HepG2 (cell line): ENCODE data around the gene FGF1. TPM values are rescaled to one million over a fixed set of nuclear protein-coding genes. Genes with fewer than 3 reads are reported as not detected.

Experiments
- ATAC-seq: fragments of 200-7000 bp; cut with Tn5 transposase; 3 replicates; pipeline ENCODE4 v1.9.1; 2020; ENCODE audit warnings: mild to moderate bottlenecking, moderate library complexity
- BruUV-seq: library from RNA; stranded (reverse); fragments of 400-500 nt; replicated peaks from 2 replicates; lab custom pipeline; 2021; lab: Mats Ljungman, UMichigan
- CTCF ChIA-PET: fragments of 300-600 bp; formaldehyde crosslinking; extraction: SDS; loops from one replicate; lab custom pipeline; 2021; ENCODE audit warnings: low total read pairs, inconsistent platforms, low intra/inter-chr PET ratio; lab: Yijun Ruan, JAX
- POLR2A ChIA-PET: fragments of 350-600 bp; sonication (Branson Sonifier 250); formaldehyde crosslinking; loops from one replicate; lab custom pipeline; 2020; ENCODE audit warnings: antibody characterized with exemption, inconsistent platforms; lab: Yijun Ruan, JAX
- DNase-seq: peaks from one replicate; pipeline ENCODE4 v3.0.0-alpha.2; 2015; ENCODE audit warnings: low spot score
- FAIRE-seq: peaks from 3 replicates; lab custom pipeline; 2011; peaks lifted over from hg19 to GRCh38; lab: Jason Lieb, UNC
- H2AFZ ChIP-seq: one replicate; pipeline ENCODE4 v1.6.1; 2011; ENCODE audit warnings: low read length, inconsistent platforms
- H3K27ac ChIP-seq: fragments of 300-600 bp; 3 replicates; pipeline ENCODE4 v1.8.0; 2011; ENCODE audit warnings: mixed run types, mild to moderate bottlenecking, mixed read lengths, low read length, inconsistent platforms; ENCODE audit not compliant: insufficient read depth; ENCODE audit errors: extremely low read length
- H3K27me3 ChIP-seq, 2 experiments: fragments of 200-600 bp in 1 of 2; 2 replicates in 1 of 2; 3 replicates in 1 of 2; pipeline versions ENCODE4 v1.6.0 to v1.8.0; 2011; ENCODE audit warnings: low read length in 2 of 2, mild to moderate bottlenecking in 2 of 2, moderate library complexity in 2 of 2, inconsistent platforms in 1 of 2; ENCODE audit not compliant: insufficient read depth in 2 of 2, control insufficient read depth in 1 of 2
- H3K36me3 ChIP-seq, 2 experiments: fragments of 200-600 bp in 1 of 2; replicated peaks in 1 of 2; 2 replicates in 1 of 2; 3 replicates in 1 of 2; pipeline versions ENCODE4 v1.5.1 to v1.8.0; 2011; ENCODE audit warnings: low read length in 2 of 2, inconsistent platforms in 1 of 2; ENCODE audit not compliant: insufficient read depth in 2 of 2, control insufficient read depth in 1 of 2
- H3K4me1 ChIP-seq: 2 replicates; pipeline ENCODE4 v1.5.1; 2012; ENCODE audit warnings: low read length, inconsistent platforms; ENCODE audit not compliant: insufficient read depth
- H3K4me2 ChIP-seq: 2 replicates; pipeline ENCODE4 v1.6.0; 2011; ENCODE audit warnings: low read depth, low read length, inconsistent platforms
- H3K4me3 ChIP-seq, 3 experiments: fragments of 200-600 bp in 1 of 3; sonication (generic), shearing (Covaris generic) in 1 of 3; replicated peaks in 1 of 3; 2 replicates each; pipeline ENCODE4 v1.5.1; 2011 to 2016; ENCODE audit warnings: low read length in 3 of 3, inconsistent platforms in 2 of 3, low read depth in 2 of 3, mild to moderate bottlenecking in 2 of 3, control low read depth in 1 of 3, mixed read lengths in 1 of 3; ENCODE audit not compliant: insufficient read depth in 1 of 3
- H3K79me2 ChIP-seq: one replicate; pipeline ENCODE4 v1.6.1; 2011; ENCODE audit warnings: low read length, inconsistent platforms; ENCODE audit not compliant: insufficient read depth
- H3K9ac ChIP-seq: 2 replicates; pipeline ENCODE4 v1.6.0; 2011; ENCODE audit warnings: mild to moderate bottlenecking, low read depth, low read length, inconsistent platforms; ENCODE audit not compliant: insufficient read depth
- H3K9me3 ChIP-seq: 2 replicates; pipeline ENCODE4 v1.5.1; 2012; ENCODE audit warnings: mild to moderate bottlenecking, low read length
- H4K20me1 ChIP-seq: 2 replicates; pipeline ENCODE4 v1.6.0; 2011; ENCODE audit warnings: inconsistent platforms, mild to moderate bottlenecking, low read length, moderate library complexity; ENCODE audit not compliant: insufficient read depth
- BATF2 ChIP-seq: sonication (generic); formaldehyde crosslinking; IDR thresholded peaks from 2 replicates; pipeline ENCODE4 v1.8.0; 2022; ENCODE audit warnings: mild to moderate bottlenecking, missing genetic modification reagents, moderate library complexity
- HNF4G ChIP-seq, 2 experiments: sonication (generic) in 1 of 2; formaldehyde crosslinking in 1 of 2; IDR thresholded peaks; 2 replicates each; pipeline versions ENCODE4 v1.4.0 to v1.6.1; 2011 to 2020; ENCODE audit warnings: borderline replicate concordance in 2 of 2, low read depth in 2 of 2, mild to moderate bottlenecking in 2 of 2, low read length in 1 of 2, missing genetic modification reagents in 1 of 2, moderate library complexity in 1 of 2
- HOXA3 ChIP-seq: sonication (generic); formaldehyde crosslinking; IDR thresholded peaks from 2 replicates; pipeline ENCODE4 v1.5.0; 2020; ENCODE audit warnings: missing genetic modification reagents
- JUND ChIP-seq: sonication (generic); formaldehyde crosslinking; IDR thresholded peaks from 2 replicates; pipeline ENCODE4 v1.8.0; 2022; ENCODE audit warnings: mild to moderate bottlenecking, missing genetic modification reagents
- LBX2 ChIP-seq: sonication (generic); formaldehyde crosslinking; IDR thresholded peaks from 2 replicates; pipeline ENCODE4 v1.5.0; 2020; ENCODE audit warnings: missing genetic modification reagents, mild to moderate bottlenecking, borderline replicate concordance
- PRDM4 ChIP-seq: sonication (generic); formaldehyde crosslinking; IDR thresholded peaks from 2 replicates; pipeline ENCODE4 v1.9.0; 2021; ENCODE audit warnings: missing genetic modification reagents, borderline replicate concordance
- TGIF2 ChIP-seq: IDR thresholded peaks from 2 replicates; pipeline ENCODE4 v1.6.1; 2016; ENCODE audit warnings: control low read depth, missing compliant biosample characterization
- TMF1 ChIP-seq: sonication (generic); formaldehyde crosslinking; IDR thresholded peaks from 2 replicates; pipeline ENCODE4 v1.8.1; 2022; ENCODE audit warnings: low read depth, missing genetic modification reagents
- ZBTB42 ChIP-seq: sonication (generic); formaldehyde crosslinking; IDR thresholded peaks from 2 replicates; pipeline ENCODE4 v1.5.0; 2020; ENCODE audit warnings: mild to moderate bottlenecking, missing genetic modification reagents
- ZNF607 ChIP-seq: sonication (generic); formaldehyde crosslinking; IDR thresholded peaks from 2 replicates; pipeline ENCODE4 v1.5.1; 2020; ENCODE audit warnings: missing genetic modification reagents, mild to moderate bottlenecking, borderline replicate concordance
- ZNF780A ChIP-seq: sonication (generic); formaldehyde crosslinking; IDR thresholded peaks from 2 replicates; pipeline ENCODE4 v1.8.0; 2022; ENCODE audit warnings: mild to moderate bottlenecking, missing genetic modification reagents, moderate library complexity
- WGBS: methylation state at CpG from one replicate; pipeline ENCODE4 v1.1.6; 2017; ENCODE audit warnings: low lambda C conversion rate; 5-methylcytosine and 5-hydroxymethylcytosine counted together
- in situ Hi-C: cut with HindIII; loops from 2 replicates; pipeline ENCODE4 v1.10.0; 2017; ENCODE audit warnings: low pct_unique_long_range_greater_than_20kb; ENCODE audit not compliant: extremely low pct_ligation_motif_present
- intact Hi-C: fragments of 100-400 bp; cut with micrococcal nuclease; formaldehyde crosslinking; loops from one replicate; pipeline ENCODE4 v1.10.0; 2022; ENCODE audit not compliant: unreplicated experiment
- polyA plus RNA-seq, 8 experiments: library from polyadenylated mRNA; depleted of rRNA in 3 of 8; stranded (reverse) in 7 of 8; unstranded in 1 of 8; fragments of >200 nt; fragmentation: Illumina TruSeq in 4 of 8; extraction: Trizol in 4 of 8; gene quantifications; 2 replicates each; pipeline versions ENCODE4 v1.2.1 to v1.2.3, GENCODE V29; 2011 to 2016; ENCODE audit warnings: low read depth in 4 of 8, missing spikeins in 1 of 8, mixed read lengths in 1 of 8; ENCODE audit not compliant: insufficient read depth in 1 of 8
- total RNA-seq, 5 experiments: library from RNA; depleted of rRNA; stranded (reverse); fragments of >200 nt; fragmentation: Illumina TruSeq; extraction: Trizol; gene quantifications; 2 replicates each; pipeline ENCODE4 v1.2.3, GENCODE V29; 2016; ENCODE audit warnings: low read depth in 1 of 5
- TF ChIP-seq, protein P1 (sequence below), 2 experiments: sonication (generic) in 1 of 2; formaldehyde crosslinking in 1 of 2; IDR thresholded peaks; 2 replicates each; pipeline versions ENCODE4 v1.5.1 to v1.6.1; 2011 to 2020; ENCODE audit warnings: borderline replicate concordance in 1 of 2, low read depth in 1 of 2, low read length in 1 of 2, mild to moderate bottlenecking in 1 of 2, missing genetic modification reagents in 1 of 2, moderate library complexity in 1 of 2

The FGF1 gene
- total and polyA plus RNA-seq, 2 of the 13 experiments (the other 11 are each of a cell fraction or from before 2014, with no cell fraction given) = not detected

- TF ChIP-seq TGIF2 (CRISPR knock-in tag) (no peak), HOXA3 (CRISPR knock-in tag) (no peak), ZNF607 (CRISPR knock-in tag) (no peak), ZBTB42 (no peak), JUND (no peak)
These were observed 21.8 kb downstream of the FGF1 start (continued) for GRCh38 chr5:142664067-142664466.

DNA sequence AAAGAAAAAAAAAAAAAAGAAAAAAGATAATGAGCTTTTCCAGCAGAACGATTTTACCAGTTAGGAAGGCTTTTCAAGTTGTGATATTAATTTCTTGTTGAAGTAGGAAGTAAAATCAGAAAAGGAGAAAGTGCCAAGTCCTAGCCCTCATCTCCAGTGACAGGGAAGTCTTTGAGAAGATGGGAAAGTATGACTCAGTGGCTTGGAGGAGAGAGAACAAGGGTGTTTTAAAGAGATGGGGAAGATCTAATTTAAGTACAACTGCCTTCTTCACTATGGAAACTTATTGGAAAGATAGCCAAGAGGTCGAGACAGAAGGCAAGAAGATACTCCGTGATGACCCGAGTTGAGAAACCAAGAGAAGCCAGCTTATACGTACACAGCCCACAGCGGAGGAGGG, 22.6 kb downstream of the FGF1 start:
- no peak overlapping the region for H3K4me2 ChIP-seq
- in situ Hi-C loops (no loop called here), intact Hi-C loops (no loop called here)
- H2AFZ ChIP-seq = no peak overlapping the region
- WGBS = 43% methylated on average over 6 of the region's 6 CpGs
- H3K79me2 ChIP-seq = no peaks in the 10 kb centered on the region
- ChIA-PET CTCF (interaction anchor here (0.6 kb wide), 1 partner anchor 36 kb away, joined by 3 read pairs; no protein-coding TSS in a partner anchor), POLR2A (no interaction called here)
- H3K4me3 ChIP-seq = no peak overlapping the region
- H3K36me3 ChIP-seq = no peaks in the 10 kb centered on the region
- H3K9ac ChIP-seq = no peak overlapping the region
- H3K27ac ChIP-seq = no peak overlapping the region
- H3K4me1 ChIP-seq = no peaks in the 10 kb centered on the region
- ATAC-seq (no peak), DNase-seq (no peak), FAIRE-seq (no peak)
- no TSS peak for BruUV-seq
- H3K27me3 ChIP-seq = peaks cover 3 to 9% of the 10 kb centered on the region in 2 experiments; a peak in 3 of 5 replicates
- no peaks in the 10 kb centered on the region for H3K9me3 ChIP-seq
- H4K20me1 ChIP-seq = no peaks in the 10 kb centered on the region
- TF ChIP-seq HNF4G (IDR thresholded peaks at IDR 0.05; ENCODE audit: borderline replicate concordance, low read depth, low read length) (no peak), HNF4G (CRISPR knock-in tag; IDR thresholded peaks at IDR 0.05; ENCODE audit: borderline replicate concordance, low read depth) (no peak), ZNF780A (CRISPR knock-in tag) (no peak), LBX2 (CRISPR knock-in tag) (no peak), BATF2 (CRISPR knock-in tag) (no peak), TMF1 (CRISPR knock-in tag) (no peak), PRDM4 (CRISPR knock-in tag) (no peak)
- TF ChIP-seq, protein P1, sequence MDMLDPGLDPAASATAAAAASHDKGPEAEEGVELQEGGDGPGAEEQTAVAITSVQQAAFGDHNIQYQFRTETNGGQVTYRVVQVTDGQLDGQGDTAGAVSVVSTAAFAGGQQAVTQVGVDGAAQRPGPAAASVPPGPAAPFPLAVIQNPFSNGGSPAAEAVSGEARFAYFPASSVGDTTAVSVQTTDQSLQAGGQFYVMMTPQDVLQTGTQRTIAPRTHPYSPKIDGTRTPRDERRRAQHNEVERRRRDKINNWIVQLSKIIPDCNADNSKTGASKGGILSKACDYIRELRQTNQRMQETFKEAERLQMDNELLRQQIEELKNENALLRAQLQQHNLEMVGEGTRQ (IDR thresholded peaks at IDR 0.05; ENCODE audit: low read depth, low read length) = no peak
- TF ChIP-seq, protein P1 (CRISPR knock-in tag; IDR thresholded peaks at IDR 0.05; ENCODE audit: borderline replicate concordance) = no peak
